Stimulated activated CD4-positive, alpha-beta T cell treated with anti-CD3 and anti-CD28 coated beads, Interleukin-15, amount 100 ng/mL, for 48 hours (primary cell): ENCODE results near the gene ALDH1A3.
"Not testable (repeated sequence)": the region's sequence is repeated elsewhere in the genome, so short reads cannot be mapped to it uniquely, and the experiment has no call there.

Experiments used
- DNase-seq, 2 donors: peaks; one replicate each; pipeline ENCODE4 v3.0.0-alpha.2; 2020; ENCODE audit warnings: low read depth in 2 of 2

Gene ALDH1A3

GRCh38 chr15:100879464-100880138, at the start of gene ALDH1A3:
Gene ALDH1A3 (plus strand): TSS chr15:100879831. CDS start chr15:100879908, 77 bp downstream.
- DNase-seq, result no peak

DNA sequence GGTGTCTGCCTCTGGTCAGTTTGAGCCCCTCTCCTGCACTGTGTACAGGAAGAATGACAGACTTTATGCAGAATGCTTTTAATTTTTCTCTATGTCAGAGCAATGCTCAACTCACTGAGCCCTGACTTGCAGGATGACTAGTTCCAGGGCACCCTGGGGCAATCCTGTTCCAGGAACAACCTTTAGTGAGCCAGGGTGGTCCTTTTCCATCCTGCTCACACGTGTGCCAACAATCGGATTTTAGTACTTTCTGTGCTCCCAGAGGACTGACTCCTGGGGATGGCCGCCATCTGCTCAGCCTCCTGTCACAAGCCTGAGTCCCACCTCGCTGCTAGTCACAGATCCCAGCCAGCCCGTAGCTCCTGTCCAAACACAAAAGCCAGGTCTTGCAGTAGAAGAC, 48.2 kb upstream of the ALDH1A3 start:
- no peak for DNase-seq

DNA sequence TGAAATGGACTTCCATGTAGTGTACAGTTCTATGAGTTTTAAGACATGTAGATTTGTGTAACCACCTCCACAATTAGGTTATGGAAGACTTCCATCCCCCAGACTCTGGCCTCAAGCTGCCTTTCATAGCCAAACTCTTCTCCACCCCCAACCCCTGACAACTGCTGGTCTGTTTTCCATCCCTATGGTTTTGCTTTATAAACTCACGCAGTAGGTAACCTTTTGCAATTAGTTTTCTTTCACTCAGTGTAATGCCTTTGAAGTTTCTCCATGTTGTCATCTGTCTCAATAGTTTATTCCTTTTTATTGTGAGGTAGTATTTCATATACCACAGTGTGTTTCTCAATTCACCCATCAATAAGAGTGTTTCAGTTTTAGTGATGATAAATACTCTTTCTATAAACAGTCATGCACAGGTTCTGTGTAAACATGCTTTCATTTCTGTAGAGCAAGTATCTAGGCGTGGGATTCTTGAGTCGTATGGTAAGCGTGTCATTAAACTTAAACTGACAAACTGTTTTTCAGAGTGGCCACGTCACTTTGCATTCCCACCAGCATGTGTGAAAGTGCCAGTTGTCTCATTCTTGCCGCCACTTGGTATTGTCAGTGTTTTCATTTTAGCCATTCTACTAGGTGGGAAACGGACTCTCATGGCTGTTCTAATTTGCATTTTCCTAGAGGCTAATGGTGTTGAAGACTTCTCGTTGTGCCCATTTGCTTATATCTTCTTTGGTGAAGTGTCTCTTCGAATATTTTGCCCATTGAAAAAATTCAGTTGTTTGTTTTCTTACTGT, 47.3 kb upstream of the ALDH1A3 start:
- peak in 1 of 2 donors; percentile 5 for DNase-seq

DNA sequence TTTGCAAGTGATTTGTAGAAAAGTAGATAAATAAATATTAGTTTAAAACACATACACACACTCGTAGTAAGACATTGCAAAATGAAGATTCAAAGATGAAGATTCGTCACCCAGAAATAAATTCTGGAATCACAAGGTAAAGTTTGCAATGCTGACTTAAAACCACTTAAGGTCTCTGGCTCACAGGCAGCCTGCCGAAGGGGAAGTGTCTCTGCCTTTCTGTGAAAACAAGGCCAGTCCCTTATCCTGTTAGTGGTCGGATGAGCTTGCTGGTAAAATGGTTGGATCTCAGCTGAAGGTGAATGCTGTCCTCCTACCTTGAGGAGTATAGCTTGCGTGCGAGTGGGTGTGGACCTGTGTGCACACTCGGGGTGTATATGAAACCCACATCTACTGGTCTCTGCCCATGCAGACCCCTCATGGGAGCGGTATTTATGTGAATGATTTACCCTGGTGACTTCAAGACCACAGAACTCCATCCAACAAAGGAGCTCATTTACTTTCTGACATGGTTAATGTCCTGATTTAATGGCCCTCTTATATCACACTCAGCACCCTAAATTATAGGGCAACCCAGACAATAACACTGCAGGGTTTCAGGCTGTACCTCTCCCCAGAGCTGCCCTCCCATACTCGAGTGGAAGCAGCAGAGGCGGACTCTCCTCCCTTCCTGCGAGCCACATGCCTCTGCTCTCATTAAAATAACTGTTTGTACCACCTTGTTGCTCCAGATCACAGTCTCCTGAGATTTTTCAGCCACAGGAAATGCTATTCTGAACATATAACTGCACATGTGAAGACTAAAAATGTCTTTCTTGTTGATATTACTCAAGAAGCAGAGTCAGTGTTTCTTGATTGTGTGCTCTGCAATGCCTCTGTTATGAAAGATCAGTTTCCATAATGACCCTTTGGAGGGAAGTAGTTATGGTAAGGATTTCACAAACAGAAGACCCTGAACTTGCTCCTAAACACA, 45.9 kb upstream of the ALDH1A3 start:
- DNase-seq, result no peak

GRCh38 chr15:100834731-100835130, 44.9 kb upstream of the ALDH1A3 start:
- no peak for DNase-seq

- no peak for DNase-seq
Measured at GRCh38 chr15:100835636-100836035, 44.0 kb upstream of the ALDH1A3 start.

DNA sequence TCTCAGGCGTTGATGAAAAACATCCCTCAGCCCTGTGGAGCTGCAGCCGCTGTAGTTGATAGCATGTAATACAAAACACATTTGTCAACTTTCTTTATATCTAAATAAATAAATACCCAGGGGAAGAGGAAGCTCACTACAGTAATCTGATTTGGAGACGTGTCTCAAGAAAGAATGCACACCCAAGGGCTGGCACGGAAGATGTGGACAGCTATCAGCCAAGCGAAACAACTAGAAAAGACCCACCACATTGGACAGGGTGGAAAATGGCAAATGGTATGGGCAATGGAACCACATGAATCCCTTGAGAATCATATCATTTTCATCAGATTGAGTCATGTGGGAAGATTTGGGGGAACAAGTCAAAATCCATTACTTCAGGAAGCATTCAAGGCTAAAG, 43.1 kb upstream of the ALDH1A3 start:
- DNase-seq, result no peak

DNA sequence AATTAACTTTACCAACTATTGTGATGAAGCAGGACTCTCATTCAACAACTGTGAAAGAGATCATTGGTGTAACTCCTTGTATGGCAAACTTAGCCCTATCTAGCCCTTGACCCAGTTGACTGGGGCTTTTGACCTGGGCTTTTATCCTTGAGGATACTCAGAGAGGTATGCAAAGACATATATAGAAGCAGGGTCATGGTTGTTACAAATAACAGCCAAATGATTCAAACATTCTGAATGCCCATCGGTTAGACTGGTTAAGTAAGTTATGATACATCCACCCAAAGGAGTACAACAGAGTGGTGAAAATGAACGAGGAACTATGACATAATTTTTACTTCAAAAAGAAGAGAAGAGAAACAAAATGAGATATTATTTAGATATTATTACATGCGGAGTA, 38.2 kb upstream of the ALDH1A3 start:
- DNase-seq, result no peak

- DNase-seq, result no peak
Measured at GRCh38 chr15:100842756-100843730, 36.6 kb upstream of the ALDH1A3 start.

DNA sequence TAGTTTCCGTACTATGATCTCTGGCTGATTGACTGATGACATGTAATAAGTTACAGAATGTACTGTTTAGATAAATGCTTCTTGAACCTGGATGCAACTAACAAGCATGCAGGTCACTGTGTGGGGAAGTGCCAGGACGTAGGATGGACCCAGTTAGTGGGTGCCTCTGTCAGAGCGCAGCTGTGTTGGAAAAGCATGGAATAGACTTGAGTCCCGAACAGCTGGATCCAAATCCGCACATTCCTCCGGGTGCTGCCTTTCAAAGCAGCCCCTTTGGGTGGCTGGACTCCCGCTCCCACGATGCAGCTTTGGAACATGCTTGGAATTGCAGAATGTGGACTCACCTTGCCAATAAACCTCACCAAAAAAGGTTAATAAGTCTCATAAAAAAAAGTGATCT, 35.5 kb upstream of the ALDH1A3 start:
- no peak for DNase-seq

GRCh38 chr15:100844778-100845177, 34.9 kb upstream of the ALDH1A3 start:
- no peak for DNase-seq

DNA sequence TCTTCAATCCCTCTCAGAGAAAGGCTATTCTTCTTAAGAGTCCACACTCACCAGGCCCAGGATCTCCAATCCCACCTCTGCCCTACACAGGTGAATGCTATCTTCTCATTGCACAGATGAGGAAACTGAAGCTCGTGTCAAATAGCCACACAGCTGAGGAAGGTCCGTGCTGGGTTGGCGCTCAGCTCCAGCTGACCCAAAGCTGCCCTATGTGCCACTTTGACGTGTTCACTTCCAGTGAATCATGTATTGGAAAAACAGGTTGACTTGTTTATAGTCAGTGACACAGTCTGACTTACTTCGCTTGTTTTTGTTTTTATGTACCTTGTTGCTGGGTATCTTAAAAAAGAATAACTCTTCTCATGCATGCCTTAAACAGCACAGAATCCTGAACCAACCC, 32.4 kb upstream of the ALDH1A3 start:
- no peak for DNase-seq

DNA sequence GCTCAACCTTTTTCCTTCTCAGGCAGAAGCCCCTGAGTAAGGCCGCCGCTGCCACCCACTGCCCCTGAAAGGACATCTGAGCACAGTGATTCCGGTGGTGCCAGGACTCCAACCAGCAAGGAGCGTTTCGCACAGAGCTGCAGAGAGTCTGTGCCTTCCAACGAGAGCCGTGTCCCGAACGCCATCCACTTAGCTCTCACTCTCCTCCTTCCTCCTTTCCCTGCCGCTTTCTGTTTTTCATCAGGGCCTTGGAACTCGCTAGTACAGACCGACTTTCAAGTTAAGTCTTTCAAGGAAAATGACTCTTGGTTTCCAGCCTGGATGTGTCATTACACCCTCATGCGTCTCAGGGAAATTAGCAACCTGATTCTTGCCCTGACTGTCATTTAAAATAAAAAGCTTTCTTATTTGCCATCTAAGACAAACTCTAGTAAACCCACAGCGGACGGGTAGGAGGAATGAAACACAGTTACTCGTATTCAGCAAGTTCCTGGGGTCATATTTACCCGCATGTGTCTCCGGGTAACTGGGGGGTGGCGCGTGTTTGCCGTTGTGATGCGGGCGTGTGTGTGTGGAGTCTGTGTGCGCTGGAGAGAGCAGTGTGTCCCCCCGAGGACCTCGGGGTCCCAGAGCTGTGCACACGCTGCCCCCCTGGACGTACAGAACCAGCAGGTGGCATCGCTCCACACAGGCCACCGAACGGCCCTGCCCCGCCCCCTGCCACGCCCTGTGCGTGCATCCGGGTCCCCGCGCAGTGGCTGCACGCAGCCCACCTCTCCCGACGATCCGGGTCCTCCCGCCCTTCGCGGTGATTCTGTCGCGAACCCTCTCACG, 30.4 kb upstream of the ALDH1A3 start:
- peak in 1 of 2 donors; percentile 35 for DNase-seq

DNA sequence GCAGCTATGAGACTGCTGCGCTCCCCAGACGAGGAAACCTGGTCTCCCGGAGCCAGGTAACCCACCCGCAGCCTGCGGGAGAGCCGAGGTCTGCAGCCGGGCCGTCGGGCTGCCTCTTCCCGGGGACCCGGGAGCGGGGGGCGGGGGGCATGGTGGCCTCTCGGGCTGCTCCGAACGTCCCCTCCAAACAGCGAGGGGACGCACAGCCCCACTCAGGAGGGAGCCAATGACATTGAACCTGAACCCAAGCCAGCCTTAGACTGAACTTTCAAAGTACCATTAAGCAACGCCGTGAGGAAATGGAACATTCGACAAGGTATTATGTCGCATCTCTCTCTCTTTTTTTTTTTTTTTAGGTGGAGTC, 29.8 kb upstream of the ALDH1A3 start:
- no peak for DNase-seq

GRCh38 chr15:100851428-100852015, 28.1 kb upstream of the ALDH1A3 start:
- not testable (repeated sequence) for DNase-seq

DNA sequence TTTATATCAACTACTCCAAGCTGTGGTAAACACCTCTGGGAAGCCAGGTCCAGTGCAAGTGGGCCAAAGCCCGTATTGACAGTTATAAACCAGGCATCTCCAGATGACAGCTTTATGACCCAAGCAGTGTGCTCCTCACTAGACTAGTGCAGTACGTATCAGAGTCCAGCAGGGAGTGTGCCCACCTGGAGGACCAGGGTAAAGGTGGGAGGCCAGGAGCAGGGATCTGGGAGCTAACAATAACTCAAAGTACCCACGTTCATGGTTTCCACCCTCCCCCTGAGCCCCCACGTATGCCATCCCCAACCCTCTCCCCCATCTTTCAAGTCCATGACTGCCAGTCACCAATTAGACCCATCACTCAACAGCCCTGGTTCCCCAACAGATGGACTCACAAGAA, 27.0 kb upstream of the ALDH1A3 start:
- no peak for DNase-seq

DNA sequence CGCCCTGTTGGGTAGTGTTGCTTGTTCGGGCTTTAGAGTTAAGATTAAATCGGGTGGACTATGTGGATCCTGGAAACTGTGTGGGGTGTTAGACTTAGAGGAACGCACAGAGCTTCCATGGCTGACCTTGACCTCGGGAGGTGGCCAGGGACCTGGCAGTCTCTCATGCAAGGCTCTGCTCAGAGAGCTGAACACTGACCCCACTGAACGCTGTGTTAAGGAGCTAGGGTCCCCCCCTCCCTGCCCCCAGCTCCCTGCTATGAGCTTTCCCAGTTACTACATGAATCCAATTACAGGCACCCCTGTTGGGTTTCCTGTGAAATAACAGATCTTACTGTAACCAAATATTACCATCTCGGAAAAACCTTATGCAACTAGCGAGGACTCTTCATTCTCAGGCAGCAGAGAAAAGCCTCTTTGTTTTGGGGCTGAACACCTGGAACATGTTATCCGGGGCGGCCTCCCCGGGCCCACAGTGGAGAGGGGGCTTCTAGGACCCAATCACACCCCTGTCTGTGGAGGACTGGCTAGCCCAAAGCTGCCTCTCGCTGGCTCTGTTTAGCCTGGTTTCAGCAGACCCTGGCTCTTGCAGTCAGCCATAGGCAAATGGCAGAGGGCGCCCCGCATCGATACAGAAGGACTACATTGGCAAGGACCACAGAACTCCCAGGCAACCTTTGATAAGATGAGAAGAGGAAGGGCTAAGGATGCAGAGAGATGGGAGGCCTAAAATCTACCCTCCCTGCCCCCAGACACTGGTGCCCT, 25.8 kb upstream of the ALDH1A3 start:
- DNase-seq, result no peak

GRCh38 chr15:100856867-100857266, 22.8 kb upstream of the ALDH1A3 start:
- no peak for DNase-seq

DNA sequence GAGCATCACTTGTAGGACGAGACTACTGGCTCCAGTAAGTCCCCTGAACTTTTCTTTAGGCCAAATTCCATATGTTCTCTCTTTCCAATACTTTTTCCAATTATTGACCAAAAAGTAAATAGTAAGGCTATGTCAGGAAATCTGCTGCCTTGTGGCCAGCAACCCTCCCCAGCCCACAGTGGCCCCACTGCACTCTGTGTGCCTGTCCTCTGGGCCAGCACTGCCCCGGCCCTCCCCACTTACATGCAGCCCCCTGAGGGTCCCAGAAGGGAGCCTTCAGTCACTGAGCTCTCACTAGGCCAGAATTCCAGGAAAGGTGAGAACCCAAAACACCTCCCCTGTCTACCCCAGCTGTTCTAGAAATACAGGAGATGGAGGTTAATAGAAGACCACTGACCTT, 21.3 kb upstream of the ALDH1A3 start:
- no peak for DNase-seq
